Measurements from ENCODE around the gene JDP2.

GRCh38 chr14:75418850-75419768 lies 8.7 kb upstream of the JDP2 start:
- no peak for TF ChIP-seq CTCF (IDR thresholded peaks at IDR 0.05)
- no peak for TF ChIP-seq POLR2A (IDR thresholded peaks at IDR 0.05)
- no peak for TF ChIP-seq EP300 (IDR thresholded peaks at IDR 0.05)
